ENCODE results near the gene TALDO1. TPM values are rescaled to one million over a fixed set of nuclear protein-coding genes. Genes with fewer than 3 reads are reported as not detected.
"Not testable (repeated sequence)": the region's sequence is repeated elsewhere in the genome, so short reads cannot be mapped to it uniquely, and the experiment has no call there.

The TALDO1 gene
- total RNA-seq, 1 donor from 2014 or later: 277 TPM

- intact Hi-C loops (cut with micrococcal nuclease): loop anchor here (5.0 to 10.0 kb wide), 2 partner anchors 38 to 114 kb away; partner anchors contain the start of gene IRF7
These were observed 18.3 kb upstream of the TALDO1 start for GRCh38 chr11:728901-729491.

DNA sequence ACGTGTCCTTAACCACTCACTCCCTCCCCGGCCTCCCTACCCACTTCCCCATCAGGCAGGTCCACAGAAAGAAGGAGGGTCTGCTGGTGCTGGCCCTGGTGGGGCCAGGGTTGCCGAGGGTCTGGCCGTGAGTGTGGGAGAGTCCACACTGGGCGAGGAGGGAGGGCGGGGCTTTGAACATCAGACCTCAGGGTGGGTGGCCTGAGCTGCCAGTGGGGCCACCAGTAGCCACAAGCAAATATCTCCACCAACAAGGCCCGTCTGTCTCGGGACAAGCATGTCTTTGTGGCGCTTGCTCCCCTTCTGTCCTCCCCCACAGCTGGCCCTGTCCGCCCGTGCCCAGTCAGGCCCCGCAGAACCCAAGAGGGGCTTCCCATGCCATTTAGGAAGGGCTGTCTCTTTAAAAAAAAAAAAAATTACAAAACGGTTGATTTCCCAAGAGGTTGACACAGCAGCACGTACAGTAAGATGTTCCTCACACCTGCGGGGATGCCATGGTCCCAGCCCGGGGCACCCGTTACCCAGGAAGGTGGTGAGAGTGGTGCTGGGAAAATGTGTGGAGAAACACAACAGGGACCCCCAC, 17.7 kb upstream of the TALDO1 start:
- intact Hi-C loops (cut with micrococcal nuclease): loop anchor here (5.0 to 10.0 kb wide), 2 partner anchors 38 to 115 kb away; partner anchors contain the start of gene IRF7

GRCh38 chr11:733072-733471, 14.2 kb upstream of the TALDO1 start:
- intact Hi-C loops (cut with micrococcal nuclease): no loop called here

DNA sequence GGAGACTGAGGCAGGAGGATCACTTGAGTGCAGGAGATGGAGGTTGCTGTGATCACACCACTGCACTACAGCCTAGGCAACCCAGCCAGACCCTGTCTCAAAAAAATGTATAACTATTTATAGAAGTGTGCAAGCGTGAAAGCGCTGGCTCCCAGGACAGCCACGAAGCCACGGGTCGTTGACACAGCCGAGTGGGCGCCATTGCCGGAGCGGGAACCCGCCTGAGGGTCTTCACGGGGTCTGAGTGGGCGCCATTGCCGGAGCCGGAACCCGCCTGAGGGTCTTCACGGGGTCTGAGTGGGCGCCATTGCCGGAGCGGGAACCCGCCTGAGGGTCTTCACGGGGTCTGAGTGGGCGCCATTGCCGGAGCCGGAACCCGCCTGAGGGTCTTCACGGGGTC, 12.7 kb upstream of the TALDO1 start:
- intact Hi-C loops (cut with micrococcal nuclease): not testable (repeated sequence)

- intact Hi-C loops (cut with micrococcal nuclease): no loop called here
These were observed 9.9 kb upstream of the TALDO1 start for GRCh38 chr11:737366-737765.

GRCh38 chr11:737899-738298, 9.4 kb upstream of the TALDO1 start:
- intact Hi-C loops (cut with micrococcal nuclease): not testable (repeated sequence)

GRCh38 chr11:742156-742546, 5.1 kb upstream of the TALDO1 start:
- intact Hi-C loops (cut with micrococcal nuclease): no loop called here

DNA sequence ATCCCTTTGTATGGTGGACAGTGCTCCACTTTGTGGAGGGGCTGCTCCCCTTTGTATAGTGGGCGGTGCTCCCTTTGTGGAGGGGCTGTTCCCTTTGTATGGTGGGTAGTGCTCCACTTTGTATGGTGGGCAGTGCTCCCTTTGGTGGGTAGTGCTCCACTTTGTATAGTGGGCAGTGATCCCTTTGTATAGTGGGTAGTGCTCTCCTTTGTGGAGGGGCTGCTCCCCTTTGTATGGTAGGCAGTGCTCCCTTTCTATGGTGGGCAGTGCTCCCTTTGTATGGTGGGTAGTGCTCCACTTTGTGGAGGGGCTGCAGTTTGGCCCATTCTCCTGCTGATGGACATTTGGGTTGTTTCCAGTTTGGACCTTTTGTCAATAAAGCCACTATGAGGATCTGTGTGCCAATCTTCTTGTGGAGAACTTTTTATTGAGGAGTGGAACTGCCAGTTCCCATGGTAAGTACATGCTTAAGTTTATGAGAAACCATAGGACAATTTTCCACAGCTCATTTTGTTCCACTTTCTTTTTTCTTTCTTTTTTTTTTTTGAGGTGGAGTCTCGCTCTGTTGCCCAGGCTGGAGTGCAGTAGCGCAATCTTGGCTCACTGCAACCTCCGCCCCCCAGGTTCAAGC, 4.6 kb upstream of the TALDO1 start:
- intact Hi-C loops (cut with micrococcal nuclease): no loop called here

- intact Hi-C loops (cut with micrococcal nuclease): loop anchor here (5.0 kb wide), 1 partner anchor 52 kb away; the partner anchor contains the start of gene SLC25A22
These were observed 1.8 kb upstream of the TALDO1 start for GRCh38 chr11:745428-745827.

GRCh38 chr11:746289-747157, 741 bp upstream of the TALDO1 start:
- intact Hi-C loops (cut with micrococcal nuclease): loop anchor here (1.0 to 5.0 kb wide), 2 partner anchors 51 kb away; partner anchors contain the start of genes DEAF1, SLC25A22 and TMEM80

DNA sequence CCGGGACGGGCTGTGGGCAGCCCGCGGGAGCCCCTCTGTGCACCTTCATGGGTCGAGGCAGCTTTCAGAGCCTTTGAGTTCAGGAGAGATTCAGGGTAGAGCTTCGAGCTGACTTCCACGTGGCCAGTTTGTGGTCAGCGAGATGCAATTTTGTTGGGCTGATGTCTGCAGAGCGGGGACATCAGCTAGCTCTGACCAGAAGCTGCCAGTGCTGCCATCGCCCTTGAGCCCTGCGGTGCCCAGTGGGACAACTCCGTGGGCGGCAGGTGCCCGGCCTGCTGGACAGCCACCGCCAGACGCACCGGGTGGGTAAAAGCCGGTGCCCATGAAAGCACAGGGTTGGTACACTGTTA, 719 bp downstream of the TALDO1 start:
- intact Hi-C loops (cut with micrococcal nuclease): loop anchor here (5.0 kb wide), 1 partner anchor 49 kb away; the partner anchor contains the start of gene SLC25A22

DNA sequence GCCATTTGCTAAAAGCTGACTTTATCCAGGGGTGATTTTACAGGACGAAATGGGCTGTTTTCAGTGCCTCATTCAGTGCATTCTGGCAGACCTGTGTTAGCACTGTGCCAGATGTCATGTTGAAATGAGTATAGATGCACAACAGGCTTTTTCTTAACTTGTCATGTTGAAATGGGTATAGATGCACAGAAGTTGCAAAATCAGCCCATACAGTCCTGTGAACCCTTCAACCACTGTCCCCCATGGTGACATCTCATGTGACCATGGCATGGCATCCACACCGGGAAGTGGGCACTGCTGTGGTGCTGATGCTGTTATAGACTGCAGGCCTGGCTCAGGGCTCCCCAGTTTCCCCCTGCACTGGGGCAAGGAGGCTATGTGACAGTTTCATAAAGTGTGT, 2.5 kb downstream of the TALDO1 start:
- intact Hi-C loops (cut with micrococcal nuclease): loop anchor here (5.0 kb wide), 1 partner anchor 48 kb away; the partner anchor contains the start of gene SLC25A22

DNA sequence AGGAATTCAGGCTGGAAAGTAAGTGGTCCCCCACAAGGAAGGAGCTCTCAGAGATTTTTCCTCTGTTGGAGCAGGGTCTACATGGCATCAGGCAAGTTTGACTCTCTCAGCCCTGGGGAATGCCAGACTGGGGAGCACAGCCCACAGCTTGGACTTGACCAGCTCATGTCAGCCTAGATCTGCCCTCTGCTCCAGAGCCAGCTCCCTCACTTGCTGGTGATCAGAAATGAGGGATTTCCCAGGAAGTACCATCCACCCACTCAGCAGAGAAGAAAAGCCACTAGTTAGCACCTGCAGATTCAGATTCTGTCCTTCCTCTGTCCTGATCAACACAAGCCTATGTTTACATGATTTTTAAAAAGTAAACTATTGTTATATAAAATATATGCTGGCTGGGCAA, 13.0 kb downstream of the TALDO1 start:
- intact Hi-C loops (cut with micrococcal nuclease): no loop called here

DNA sequence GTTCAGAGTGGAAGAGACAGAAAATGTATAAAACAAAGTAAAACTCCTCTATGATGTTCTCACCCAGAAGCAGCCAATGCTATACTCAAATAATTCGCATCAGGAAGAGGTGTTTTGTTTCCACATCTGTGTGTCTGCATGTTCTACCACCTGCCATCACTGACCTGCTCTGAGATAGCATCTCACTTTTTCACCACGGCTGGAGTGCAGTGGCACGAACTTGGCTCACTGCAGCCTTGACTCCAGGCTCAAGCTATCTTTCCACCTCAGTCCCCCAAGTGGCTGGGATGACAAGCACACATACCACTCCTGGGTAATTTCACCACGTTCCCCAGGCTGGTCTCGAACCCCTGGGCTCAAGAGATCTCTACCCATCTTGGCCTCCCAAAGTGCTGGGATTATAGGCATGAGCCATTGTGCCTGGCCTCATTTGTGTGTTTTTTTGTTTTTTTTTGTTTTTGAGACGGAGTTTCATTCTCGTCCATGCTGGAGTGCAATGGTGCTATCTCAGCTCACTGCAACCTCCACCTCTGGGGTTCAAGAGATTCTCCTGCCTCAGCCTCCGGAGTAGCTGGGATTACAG, 14.4 kb downstream of the TALDO1 start:
- intact Hi-C loops (cut with micrococcal nuclease): no loop called here

- intact Hi-C loops (cut with micrococcal nuclease): no loop called here
These were observed 15.3 kb downstream of the TALDO1 start for GRCh38 chr11:762421-763072.

- intact Hi-C loops (cut with micrococcal nuclease): no loop called here
These were observed 15.8 kb downstream of the TALDO1 start for GRCh38 chr11:763073-763463.

- intact Hi-C loops (cut with micrococcal nuclease): no loop called here
These were observed 16.5 kb downstream of the TALDO1 start for GRCh38 chr11:763549-764321.

DNA sequence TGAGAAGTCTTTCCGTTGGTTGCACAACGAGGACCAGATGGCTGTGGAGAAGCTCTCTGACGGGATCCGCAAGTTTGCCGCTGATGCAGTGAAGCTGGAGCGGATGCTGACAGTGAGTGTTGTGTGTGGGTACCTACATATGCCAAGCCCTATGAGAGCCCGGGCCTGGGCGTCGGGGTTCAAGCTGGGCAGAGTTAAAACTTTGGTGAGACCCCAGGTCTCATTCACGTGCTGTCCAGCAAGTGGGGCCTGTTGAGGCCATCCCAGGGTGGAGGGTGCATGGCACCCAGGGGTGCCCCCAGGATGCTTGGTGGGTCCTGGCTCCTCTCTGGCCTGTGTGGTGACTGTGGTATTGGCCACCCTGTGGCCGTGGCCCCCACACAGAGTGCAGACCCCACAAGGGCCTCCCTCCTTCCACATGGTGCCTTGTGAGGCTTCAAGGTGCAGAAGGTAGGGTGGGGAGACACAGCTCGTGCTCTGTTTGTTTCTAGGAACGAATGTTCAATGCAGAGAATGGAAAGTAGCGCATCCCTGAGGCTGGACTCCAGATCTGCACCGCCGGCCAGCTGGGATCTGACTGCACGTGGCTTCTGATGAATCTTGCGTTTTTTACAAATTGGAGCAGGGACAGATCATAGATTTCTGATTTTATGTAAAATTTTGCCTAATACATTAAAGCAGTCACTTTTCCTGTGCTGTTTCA, 17.2 kb downstream of the TALDO1 start:
- intact Hi-C loops (cut with micrococcal nuclease): loop anchor here (5.0 kb wide), 1 partner anchor 37 kb away; no protein-coding TSS in a partner anchor

All from T-helper 2 cell treated with Interferon-gamma antibody and Interleukin-4, amounts not matched to agents 100 ng/mL and 5 ng/mL, for 36 hours (primary cell).